ENCODE data around the gene OR2D3.
"Not testable (repeated sequence)": the region's sequence is repeated elsewhere in the genome, so short reads cannot be mapped to it uniquely, and the experiment has no call there.

OR2D3 gene, protein sequence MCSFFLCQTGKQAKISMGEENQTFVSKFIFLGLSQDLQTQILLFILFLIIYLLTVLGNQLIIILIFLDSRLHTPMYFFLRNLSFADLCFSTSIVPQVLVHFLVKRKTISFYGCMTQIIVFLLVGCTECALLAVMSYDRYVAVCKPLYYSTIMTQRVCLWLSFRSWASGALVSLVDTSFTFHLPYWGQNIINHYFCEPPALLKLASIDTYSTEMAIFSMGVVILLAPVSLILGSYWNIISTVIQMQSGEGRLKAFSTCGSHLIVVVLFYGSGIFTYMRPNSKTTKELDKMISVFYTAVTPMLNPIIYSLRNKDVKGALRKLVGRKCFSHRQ

DNA sequence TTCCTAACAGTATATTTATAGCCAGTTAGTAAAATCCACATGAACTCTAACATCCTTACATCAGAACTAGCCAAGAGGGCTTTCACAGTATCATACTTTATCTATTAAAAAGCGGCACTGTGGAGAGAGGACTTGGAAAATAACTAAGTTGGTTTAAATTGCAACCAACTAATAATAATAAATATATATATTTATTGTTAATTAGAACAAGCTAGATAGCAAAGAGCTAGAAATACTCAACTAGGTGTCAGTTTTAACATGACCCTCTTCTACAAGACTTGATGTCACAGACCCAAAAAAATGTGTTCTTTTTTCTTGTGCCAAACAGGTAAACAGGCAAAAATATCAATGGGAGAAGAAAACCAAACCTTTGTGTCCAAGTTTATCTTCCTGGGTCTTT lies at the start of gene OR2D3:
Gene OR2D3, plus strand, starts transcription at position 301 of the 400 bp plus-strand sequence. Its CDS starts 0 bp downstream, at position 301.
- DNase-seq = no peak

DNA sequence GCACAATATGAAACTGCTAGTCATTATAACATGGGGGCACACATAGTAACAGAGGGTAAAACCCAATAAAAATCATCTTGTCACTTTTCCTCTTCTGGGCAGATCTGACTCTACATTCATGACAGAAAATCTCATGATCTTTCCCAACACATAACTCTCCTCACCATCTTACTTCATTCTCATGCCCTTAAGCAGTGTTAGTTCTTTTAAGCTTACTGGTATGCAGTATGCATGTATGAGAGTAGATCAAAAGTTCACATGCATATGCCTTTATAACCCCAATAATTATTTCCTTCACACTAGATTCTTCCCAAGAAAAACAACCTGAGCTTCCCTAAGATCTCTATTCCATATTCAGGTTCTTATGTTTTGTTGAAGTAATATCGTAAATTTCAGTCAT lies 49.5 kb upstream of the OR2D3 start:
- DNase-seq = no peak

DNA sequence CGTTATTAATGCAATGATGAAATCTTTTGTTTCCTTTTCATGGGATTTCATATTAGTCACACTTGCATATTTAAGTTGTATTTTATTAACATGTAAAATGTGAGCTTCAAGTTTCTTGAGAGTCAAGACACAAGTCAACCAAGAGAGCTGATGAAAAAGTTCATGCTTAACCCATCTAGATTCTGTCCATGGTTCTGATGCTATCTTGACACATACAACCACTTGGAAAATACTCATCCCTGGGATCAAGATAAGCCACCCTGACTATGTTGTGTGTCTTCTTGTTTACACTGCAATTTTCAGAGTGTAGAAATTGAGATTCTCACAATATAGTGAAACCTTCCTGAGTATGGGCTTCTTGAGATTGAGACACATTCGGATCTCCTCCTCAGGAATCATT lies 45.0 kb upstream of the OR2D3 start:
- no peak for DNase-seq

DNA sequence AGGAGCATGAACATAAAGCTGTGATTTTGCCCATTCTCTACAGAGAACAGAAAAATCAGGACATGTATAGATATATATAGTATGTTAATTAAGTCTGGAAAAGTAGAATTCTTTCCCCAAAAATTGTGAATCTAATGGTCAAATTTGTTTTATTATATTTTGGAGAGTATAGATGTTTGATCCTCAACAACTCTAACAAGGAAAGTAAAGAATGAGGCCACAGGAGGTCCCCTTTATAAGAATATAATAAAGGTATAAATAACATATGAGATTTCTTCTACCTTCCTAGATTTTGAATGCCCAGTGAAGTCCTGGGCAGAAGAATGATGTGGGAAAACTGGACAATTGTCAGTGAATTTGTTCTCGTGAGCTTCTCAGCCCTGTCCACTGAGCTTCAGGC lies 44.5 kb upstream of the OR2D3 start, which contains the start of gene OR10A4:
Gene OR10A4, plus strand, starts transcription at position 301 of the 400 bp plus-strand sequence. Its CDS starts 23 bp downstream, at position 324.
- no peak for DNase-seq

DNA sequence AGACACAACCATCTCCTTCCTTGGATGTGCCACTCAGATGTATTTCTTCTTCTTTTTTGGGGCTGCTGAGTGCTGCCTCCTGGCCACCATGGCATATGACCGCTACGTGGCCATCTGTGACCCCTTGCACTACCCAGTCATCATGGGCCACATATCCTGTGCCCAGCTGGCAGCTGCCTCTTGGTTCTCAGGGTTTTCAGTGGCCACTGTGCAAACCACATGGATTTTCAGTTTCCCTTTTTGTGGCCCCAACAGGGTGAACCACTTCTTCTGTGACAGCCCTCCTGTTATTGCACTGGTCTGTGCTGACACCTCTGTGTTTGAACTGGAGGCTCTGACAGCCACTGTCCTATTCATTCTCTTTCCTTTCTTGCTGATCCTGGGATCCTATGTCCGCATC lies 43.9 kb upstream of the OR2D3 start:
- DNase-seq = no peak

DNA sequence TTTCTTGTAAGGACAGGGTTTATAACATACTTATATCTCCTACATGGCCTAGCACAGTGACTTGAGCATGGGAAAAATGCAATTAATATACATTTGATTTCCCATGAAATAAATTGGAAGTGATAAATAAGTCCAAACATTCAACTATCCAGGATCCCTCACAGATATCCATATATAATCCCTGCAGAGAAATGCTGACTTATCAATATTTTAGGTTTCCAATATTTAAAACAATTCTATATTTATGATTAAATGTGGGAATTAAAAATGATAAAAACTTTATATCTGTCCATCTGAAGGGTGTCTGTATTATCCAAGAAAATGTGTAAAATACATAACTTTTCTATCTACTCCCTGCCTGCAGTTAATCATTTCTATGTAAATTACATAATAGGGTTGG lies 38.1 kb upstream of the OR2D3 start:
- DNase-seq = no peak

DNA sequence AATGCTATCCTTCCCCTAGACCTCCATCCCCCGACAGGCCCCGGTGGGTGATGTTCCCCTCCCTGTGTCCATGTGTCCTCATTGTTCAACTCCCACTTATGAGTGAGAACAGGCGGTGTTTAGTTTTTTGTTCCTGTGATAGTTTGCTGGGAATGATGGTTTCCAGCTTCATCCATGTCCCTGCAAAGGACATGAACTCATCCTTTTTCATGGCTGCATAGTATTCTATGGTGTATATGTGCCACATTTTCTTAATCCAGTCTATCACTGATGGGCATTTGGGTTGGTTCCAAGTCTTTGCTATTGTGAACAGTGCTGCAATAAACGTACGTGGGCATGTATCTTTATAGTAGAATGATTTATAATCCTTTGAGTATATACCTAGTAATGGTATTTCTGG lies 33.1 kb upstream of the OR2D3 start:
- not testable (repeated sequence) for DNase-seq

DNA sequence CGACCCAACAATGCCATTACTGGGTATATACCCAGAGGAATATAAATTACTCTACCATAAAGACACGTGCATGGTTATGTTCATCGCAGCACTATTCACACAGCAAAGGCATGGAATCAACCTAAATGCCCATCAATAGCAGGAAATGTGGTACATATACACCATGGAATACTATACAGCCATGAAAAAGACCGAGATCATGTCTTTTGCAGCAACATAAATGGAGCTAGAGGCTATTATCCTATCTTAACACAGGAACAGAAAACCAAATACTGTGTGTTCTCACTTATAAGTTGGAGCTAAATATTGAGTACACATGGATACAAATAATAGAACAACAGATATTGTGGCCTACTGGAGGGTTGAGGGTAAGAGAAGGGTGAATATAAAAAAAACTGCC lies 32.0 kb upstream of the OR2D3 start:
- DNase-seq = no peak

DNA sequence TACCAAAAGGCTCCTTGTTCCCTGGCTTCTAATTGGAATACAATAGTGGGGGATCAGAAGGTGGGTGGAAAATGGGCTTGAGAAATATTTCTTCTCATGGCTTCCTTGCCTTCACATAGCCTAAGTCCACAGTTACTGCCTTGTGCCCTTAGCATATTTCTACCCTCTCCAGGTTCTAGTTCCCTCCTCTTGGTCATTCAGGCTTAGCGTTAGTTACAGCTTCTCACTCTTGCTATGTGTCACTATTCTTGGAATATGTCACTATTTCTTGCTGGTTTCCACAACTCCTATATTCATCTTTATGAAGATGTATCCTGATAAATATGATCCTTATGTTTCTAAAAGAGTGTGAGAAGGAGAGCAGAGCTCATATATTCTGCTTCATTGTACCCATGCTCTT lies 31.0 kb upstream of the OR2D3 start:
- no peak for DNase-seq

DNA sequence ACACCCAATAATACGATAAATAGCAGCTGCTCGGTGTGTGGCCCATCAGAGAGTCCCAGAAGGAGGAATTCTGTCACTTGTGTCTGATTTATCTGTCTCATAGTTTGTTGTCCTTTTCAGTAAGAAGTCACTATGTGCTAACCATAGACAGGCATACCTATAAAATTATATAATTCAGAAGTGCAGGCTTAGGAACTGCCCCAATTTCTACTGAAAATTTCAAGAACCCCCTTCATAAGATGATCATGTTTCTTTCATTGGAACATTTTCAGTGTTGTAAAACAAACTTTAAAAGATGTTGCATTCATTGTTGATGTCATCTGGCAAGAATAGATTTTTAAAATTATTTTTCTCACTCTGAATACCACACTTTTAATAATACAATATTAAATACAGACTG lies 28.4 kb upstream of the OR2D3 start, which contains the start of gene OR2D2:
Gene OR2D2, minus strand, starts transcription at position 101 of the 400 bp plus-strand sequence. Its CDS starts 0 bp downstream, at position 101.
- no peak for DNase-seq

DNA sequence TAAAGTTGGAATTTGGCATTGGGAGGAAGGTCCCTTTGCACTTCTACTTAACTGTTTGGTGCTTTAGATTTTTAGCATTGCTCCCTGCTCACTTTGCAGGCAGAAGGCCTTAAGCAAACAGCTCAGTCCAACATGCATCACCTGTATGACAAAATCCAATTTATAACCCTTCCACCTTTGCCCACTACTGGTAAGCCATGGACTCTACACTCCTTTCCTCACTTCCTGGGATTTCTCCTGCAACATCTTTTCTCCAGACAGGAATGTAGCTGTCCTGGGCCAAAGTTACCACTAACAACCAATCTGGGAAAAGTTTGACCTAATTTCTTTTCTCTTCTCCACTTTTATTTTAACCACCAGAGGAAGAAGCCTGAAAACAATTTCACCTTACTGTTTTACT lies 26.7 kb upstream of the OR2D3 start:
- no peak for DNase-seq

DNA sequence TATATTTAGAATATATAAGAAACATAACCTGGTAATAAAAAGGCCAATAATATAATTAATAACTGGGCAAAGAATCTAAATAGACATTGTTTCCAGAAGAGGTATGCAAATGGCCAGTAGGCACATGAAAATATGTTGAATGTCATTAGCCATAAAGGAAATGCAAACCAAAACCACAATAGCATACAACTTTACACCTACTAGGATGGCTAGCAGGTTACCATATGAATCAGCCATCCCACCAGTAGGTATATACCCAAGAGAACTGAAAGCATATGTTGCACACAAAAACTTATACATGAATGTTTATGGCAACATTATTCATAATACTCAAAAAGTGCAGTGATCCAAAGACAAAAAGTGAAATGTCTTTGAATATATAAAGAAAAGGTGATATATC lies 25.8 kb upstream of the OR2D3 start:
- DNase-seq = no peak

DNA sequence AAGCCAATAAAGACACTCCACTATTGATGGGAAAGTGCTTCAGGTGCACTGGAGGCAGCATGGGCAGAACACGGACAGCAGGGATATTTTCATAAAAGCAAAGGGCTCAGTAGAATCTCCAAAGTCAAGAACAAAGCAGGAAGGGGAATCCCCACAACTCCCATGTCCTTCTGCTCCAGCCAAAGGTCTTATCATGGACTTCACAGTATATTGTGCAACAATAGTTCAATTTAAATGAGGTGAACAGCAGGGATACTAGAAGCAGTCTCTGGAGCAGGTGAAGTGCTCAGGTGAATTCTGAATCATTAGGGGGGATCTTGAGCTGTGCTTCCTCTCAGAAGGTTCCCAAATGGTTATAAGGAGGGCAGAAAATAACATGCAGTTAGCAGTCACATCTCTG lies 21.9 kb upstream of the OR2D3 start:
- DNase-seq = no peak

DNA sequence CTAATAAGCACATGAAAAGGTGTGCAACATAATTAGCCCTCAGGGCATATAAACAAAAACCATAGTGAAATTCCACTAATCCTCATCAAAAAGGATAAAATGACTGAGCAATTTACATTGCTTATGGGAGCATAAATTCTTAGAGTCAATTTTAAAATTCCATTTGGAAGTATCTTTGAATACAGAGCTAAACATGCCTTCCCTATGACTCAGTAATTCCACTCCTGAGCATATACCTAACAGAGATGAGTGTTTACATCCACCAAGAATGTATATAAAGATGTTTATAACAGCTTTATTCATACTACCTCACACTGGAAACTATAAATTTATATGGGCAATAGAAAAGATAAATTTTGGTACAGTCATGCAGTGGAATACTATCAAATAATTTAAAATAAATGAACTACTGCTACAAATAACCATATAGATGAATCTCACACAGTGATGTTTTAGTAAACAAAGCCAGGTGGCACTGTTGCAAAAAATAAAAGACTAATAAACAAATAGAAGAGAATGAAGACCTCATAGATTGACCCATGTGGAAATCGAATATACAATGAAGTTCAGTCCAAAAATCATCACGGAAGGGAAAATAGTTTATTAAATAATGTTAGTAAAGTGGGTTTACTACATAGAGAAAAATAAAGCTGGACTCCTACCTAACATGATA lies 20.3 kb upstream of the OR2D3 start:
- no peak for DNase-seq

DNA sequence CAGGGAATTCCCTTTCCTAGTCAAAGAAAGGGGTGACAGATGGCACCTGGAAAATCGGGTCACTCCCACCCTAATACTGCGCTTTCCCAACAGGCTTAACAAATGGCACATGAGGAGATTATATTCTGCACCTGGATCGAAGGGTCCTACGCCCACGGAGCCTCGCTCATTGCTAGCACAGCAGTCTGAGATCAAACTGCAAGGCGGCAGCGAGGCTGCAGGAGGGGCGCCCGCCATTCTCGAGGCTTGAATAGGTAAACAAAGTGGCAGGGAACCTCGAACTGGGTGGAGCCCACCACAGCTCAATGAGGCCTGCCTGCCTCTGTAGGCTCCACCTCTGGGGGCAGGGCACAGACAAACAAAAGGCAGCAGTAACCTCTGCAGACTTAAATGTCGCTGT lies 16.0 kb upstream of the OR2D3 start:
- not testable (repeated sequence) for DNase-seq

DNA sequence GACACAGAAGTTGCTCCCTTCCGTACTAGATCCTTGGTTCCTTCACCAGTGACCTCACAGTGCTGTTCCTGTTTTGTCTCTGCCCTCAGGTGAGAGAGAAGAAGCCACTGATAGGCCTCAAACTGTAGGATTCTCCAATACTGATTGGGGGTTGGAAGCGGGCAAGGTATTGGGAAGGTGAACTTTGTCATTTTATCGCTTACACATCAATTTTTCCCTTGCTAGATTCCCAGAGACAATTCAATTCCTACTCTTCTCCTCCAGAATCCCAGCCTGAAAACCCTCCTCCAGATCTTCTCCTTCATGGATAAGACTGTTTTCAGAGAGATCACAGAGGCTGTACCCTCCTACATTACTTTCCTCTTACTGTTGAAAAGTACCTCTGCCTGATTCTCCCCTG lies 9.4 kb upstream of the OR2D3 start:
- no peak for DNase-seq

DNA sequence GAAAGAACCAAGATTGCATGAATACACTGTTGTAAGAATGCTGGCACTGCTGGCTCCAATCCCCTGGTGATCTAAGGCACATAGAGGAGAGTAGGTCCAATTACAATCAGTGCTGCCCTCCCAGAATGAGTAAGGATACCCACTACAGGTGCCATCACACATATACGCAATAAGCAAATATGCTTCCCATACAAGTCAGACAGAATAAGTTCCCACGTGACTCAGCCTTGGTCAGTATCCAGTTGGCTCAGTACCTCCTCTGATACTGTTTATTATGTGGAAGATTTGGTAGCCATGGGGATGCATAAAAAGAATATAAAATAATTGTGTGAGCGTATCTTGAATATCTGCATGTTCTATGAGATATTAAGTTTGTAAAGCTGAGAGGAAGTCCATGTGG lies 8.9 kb upstream of the OR2D3 start:
- no peak for DNase-seq

DNA sequence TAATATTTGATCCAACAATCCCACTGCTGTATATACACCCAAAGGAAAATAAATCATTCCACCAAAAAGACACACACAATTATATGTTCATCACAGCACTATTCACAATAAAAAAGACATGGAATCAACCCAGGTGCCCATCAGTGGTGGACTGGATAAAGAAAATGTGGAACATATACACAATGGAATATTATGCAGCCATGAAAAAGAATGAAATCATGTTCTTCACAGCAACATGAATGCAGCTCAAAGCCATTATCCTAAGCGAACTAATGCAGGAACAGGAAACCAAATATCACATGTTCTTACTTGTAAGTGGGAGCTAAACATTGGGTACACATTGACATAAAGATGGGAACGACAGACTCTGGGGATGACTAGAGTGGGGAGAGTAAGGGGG lies 1.1 kb upstream of the OR2D3 start:
- DNase-seq = no peak

DNA sequence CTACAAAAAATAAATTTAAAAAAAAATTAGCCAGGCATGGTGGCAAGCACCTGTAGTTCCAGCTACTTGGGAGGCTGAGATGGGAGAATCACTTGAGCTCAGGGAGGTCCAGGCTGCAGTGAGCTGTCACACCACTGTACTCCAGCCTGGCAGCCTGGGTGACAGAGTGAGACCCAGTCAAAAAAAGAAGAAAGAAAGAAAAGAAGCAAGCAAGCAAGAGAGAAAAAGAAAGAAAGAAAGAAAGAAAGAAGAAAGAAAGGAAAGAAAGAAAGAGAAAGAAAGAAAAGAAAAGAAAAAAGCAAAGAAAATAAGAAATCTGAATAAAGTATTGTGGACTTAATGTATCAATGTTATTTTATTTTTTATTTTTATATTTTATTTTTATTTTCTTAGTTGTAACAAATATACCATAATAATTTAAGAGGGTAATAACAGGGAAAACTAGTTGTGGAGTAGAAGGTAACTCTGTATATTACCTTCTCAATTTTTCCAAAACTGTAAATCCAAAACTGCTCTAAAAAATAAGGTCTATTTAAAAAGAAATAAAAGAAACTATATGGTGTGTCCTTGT lies 4.3 kb downstream of the OR2D3 start:
- no peak for DNase-seq

DNA sequence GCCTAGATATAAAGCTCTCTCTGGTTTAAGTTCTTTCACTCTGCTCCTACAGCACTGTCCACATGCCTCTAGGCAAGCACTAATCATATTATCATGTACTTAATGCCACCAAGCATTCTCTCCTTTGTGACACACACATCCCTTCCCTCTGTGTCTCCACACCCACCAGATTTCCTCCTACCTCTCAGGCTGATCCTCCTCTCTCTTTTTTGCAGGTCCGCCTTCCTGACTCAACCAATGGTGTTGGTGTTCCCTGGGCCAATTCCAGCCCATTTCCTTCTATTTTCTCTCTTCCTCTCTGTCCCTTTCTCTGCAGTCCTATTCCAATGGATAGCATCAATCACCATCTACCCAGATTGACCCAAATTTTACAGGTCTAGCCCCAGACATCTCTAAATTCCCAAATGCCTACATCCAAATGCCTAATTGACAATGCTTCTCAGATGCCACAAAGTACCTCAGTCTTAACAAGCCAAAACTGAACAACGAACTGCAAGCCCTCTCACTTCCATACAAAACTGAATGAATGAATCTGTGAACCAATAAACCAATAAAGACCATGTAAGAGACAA lies 4.9 kb downstream of the OR2D3 start:
- DNase-seq = peak; percentile 34

DNA sequence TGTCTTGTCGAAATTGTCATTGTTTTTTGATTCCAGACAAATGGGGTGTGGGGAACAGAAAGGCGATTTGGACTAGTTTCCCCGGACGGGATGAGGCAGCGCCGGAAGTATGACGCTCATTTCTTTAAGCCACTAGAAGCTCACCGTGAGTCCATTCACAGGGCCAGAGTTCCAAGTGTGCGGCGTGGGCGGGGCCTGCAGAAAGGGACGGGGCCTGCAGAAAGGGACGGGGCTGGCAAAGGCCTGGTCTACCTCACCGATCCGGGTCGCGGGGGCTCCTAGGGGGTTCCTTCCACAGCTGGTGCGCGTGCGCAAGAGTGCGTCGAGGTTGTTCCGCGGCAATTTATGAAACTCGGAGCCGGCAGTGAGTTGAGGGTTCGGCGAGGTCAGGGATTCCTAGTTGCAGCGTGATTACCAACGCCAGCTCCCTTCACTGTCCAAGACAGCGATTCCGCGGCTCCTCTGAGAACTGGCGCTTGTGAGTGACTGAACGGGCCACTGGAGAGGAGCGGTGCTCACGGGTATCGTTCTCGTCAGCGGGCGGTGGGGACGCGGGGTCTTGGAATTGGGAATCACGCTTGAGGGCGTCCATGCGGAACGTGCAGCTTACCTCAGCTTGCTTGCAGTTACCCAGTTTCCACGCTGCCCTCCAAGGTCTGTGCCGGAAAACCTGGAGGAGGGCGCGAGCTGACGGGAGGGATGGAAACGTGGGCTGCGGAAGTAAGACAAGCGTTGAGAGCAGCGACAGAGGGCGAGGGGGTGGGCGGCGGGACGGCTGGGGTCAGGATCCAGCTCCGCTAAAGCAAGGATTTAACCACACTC lies 5.6 kb downstream of the OR2D3 start, which contains the start of gene ZNF215:
Gene ZNF215, plus strand, starts transcription at position 219 of the 822 bp plus-strand sequence. CDS start 5,847 bp downstream, outside the sequence.
- DNase-seq = peak; percentile 94

DNA sequence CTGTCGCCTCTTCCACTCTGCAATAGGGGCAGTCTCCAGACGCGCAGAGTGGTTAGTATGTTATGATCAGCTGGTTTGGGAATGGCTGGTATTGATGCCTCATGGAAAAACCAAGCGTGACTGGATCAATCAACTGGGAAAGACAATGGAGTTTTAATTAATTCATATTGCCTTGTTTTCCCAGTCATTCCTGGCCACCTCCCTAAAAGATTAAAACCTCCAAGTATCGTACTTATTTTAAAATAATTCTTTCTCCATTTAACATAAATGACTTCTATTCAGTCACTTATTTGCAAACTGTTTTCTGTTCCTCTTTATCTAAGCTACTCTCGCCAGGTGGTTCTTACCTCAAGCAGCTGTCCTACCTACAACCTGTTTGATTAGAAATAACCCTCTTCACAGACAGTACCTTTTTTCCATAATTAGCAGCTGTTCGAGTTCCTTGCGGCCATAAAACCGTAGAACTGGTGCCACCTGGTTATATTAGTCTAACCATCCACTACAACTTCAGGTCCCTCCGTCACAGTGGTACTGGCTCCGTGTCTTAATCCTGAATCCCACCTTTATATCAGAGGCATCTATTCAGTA lies 6.3 kb downstream of the OR2D3 start:
- peak; percentile 10 for DNase-seq
